ENCODE measurements around the gene UBTF.

The UBTF gene

DNA sequence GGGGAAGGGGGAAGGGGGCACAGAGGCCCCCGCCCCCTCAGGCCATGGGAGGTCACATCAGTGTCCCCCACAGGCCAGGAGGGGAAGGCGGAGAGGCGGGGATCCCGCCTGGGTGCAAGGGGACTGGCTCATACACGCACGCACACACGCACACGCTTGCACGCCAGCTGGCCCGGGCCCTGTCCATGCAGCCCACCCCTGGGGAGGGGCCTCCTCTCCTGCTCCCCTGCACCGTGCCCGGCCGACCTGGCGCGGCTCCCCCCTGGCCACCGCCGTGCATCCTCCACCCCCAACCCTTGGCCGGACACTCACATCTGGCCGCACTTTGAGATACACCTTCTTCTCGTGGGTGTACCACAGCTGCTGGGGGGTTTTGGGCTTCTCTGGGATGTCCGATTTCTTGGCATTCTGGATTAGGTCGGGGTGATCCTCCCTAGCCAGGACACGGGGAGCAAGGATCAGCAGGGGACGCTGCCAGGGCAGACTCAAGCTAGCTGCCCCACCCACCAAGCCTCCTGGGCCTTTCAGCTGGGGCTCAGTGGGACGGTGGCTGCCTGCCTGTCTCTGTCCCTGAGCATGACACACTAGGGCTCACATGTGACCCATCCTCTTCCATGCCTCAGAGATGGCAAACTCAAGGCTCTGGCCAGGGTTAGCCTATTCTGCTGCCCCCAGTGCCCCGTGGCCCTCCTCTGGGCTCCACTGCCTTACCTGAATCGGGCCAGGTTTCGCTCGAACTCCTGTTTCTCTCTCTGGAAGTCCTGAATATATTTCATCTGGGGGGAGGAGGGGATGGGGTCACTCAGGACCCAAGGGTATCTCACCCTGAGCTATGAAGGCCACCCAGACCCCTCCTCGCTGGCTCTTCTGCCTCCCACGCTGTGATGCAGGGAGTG lies 6.7 kb downstream of the UBTF start:
- TF ChIP-seq EP300 (IDR thresholded peaks at IDR 0.05; ENCODE audit: borderline replicate concordance): no peak
- no peak for TF ChIP-seq RAD21 (IDR thresholded peaks at IDR 0.05; ENCODE audit: low read depth)
- no peak for TF ChIP-seq CEBPB (IDR thresholded peaks at IDR 0.05)
- TF ChIP-seq, protein P1, sequence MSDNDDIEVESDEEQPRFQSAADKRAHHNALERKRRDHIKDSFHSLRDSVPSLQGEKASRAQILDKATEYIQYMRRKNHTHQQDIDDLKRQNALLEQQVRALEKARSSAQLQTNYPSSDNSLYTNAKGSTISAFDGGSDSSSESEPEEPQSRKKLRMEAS (IDR thresholded peaks at IDR 0.05): no peak
- TF ChIP-seq TCF12 (IDR thresholded peaks at IDR 0.05; ENCODE audit: low read depth): no peak
- no peak for TF ChIP-seq TAF1 (IDR thresholded peaks at IDR 0.05; ENCODE audit: low read depth)
- TF ChIP-seq, protein P2, sequence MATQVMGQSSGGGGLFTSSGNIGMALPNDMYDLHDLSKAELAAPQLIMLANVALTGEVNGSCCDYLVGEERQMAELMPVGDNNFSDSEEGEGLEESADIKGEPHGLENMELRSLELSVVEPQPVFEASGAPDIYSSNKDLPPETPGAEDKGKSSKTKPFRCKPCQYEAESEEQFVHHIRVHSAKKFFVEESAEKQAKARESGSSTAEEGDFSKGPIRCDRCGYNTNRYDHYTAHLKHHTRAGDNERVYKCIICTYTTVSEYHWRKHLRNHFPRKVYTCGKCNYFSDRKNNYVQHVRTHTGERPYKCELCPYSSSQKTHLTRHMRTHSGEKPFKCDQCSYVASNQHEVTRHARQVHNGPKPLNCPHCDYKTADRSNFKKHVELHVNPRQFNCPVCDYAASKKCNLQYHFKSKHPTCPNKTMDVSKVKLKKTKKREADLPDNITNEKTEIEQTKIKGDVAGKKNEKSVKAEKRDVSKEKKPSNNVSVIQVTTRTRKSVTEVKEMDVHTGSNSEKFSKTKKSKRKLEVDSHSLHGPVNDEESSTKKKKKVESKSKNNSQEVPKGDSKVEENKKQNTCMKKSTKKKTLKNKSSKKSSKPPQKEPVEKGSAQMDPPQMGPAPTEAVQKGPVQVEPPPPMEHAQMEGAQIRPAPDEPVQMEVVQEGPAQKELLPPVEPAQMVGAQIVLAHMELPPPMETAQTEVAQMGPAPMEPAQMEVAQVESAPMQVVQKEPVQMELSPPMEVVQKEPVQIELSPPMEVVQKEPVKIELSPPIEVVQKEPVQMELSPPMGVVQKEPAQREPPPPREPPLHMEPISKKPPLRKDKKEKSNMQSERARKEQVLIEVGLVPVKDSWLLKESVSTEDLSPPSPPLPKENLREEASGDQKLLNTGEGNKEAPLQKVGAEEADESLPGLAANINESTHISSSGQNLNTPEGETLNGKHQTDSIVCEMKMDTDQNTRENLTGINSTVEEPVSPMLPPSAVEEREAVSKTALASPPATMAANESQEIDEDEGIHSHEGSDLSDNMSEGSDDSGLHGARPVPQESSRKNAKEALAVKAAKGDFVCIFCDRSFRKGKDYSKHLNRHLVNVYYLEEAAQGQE (IDR thresholded peaks at IDR 0.05; ENCODE audit: low read depth): no peak
- TF ChIP-seq, protein P3, sequence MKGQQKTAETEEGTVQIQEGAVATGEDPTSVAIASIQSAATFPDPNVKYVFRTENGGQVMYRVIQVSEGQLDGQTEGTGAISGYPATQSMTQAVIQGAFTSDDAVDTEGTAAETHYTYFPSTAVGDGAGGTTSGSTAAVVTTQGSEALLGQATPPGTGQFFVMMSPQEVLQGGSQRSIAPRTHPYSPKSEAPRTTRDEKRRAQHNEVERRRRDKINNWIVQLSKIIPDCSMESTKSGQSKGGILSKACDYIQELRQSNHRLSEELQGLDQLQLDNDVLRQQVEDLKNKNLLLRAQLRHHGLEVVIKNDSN (IDR thresholded peaks at IDR 0.05): no peak
- TF ChIP-seq NFIC (IDR thresholded peaks at IDR 0.05): no peak
- TF ChIP-seq EGR1 (IDR thresholded peaks at IDR 0.05): no peak
- TF ChIP-seq CREB1 (IDR thresholded peaks at IDR 0.05; ENCODE audit: low read depth): no peak
- TF ChIP-seq TEAD4 (IDR thresholded peaks at IDR 0.05): no peak
- no peak for TF ChIP-seq FOXM1 (IDR thresholded peaks at IDR 0.05; ENCODE audit: borderline replicate concordance, low read depth)

DNA sequence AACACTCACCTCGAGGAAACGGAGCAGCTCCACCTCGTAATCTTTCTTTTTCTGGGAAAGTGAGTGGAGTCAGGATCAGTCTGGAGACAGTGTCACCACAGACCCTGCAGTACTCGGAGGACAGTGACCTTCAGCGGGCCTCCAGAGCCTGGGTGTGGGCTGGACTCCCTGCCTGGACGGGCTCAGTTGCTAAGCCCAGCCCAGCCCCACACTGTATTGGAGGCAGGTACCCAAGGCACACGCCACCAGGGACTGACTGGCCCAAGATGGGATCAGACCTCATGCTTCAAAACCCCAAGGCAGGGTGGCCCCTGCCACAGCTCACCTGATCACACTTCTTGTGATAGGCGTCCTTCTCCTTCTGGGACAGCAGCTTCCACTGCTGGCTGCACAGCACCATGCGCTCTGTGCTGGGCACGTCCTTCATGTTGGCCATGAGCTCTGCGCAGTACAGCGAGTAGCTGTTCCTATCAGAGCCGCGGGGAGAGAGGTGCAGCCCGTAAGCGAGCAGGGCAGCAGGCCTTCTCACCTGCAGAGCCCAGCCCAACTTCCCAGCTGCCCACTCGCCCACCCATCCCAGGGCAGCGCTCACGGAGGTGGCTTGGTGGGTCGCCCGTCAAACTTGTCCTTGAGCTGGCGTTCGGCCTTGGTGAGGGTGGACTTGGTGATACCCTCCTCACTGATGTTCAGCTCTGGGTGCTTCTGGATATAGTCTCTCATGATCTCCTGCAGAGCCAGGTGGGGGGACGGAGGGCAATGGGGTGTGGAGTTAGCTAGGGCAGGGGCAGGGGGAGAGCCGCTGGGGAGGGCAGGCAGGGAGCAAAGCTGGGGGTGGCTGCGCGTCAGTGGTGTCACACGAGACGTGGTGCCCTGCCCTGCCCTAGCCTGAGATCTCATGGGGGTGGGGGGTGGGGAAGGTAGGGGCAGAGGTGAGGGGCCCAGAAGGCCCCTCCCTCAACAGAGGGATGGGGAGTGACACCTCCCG lies 7.9 kb downstream of the UBTF start:
- TF ChIP-seq, protein P3 (IDR thresholded peaks at IDR 0.05): no peak
- TF ChIP-seq TEAD4 (IDR thresholded peaks at IDR 0.05): no peak
- TF ChIP-seq EGR1 (IDR thresholded peaks at IDR 0.05): no peak
- TF ChIP-seq ZBTB7A (IDR thresholded peaks at IDR 0.05; ENCODE audit: low read depth): no peak
- no peak for TF ChIP-seq FOXM1 (IDR thresholded peaks at IDR 0.05; ENCODE audit: borderline replicate concordance, low read depth)
- TF ChIP-seq CEBPB (IDR thresholded peaks at IDR 0.05): no peak
- no peak for TF ChIP-seq TAF1 (IDR thresholded peaks at IDR 0.05; ENCODE audit: low read depth)
- no peak for TF ChIP-seq EP300 (IDR thresholded peaks at IDR 0.05; ENCODE audit: borderline replicate concordance)
- TF ChIP-seq CREB1 (IDR thresholded peaks at IDR 0.05; ENCODE audit: low read depth): no peak
- TF ChIP-seq, protein P2 (IDR thresholded peaks at IDR 0.05; ENCODE audit: low read depth): no peak

DNA sequence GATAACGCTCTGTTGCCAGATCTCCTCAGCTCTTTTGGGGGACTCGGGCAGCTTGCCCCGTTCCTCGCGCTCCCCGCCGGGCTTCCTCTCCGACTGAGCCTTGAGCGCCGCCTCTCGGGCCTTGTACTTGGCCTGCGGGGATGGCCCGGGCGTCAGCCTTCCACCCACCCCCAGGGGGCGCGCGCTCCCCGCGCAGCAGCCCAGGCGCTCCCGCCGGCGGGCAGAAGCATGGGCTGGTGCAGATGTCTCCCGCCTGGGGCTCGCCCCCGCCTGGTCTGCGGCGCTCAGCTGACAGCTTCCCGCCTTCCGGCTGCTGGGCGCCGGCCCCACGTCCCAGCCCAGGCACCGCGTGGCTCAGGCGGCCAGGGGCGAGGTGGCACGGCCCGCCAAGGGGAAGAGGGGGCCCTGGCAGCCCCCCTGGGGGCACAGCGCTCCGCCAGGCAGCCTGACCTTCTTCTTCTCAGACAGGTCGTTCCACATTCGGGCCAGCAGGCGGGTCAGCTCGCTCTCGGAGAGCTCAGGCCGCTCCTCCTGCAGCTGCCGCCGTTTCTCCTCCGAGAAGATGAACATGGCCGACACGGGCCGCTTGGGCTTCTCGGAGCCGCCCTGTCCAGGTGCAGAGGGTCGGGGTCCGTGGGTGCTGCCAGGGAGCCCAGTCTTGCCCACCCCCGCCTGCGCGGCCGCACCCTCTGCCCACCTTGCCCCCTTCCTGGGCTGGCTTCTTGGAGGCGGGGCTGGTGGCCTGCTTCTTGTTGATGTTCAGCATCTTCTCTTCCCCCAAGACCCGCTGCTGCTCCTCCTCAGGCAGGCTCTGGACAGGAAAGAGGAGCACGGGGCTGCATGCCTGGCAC lies 8.9 kb downstream of the UBTF start:
- TF ChIP-seq, protein P1 (IDR thresholded peaks at IDR 0.05): no peak
- TF ChIP-seq RAD21 (IDR thresholded peaks at IDR 0.05; ENCODE audit: low read depth): peak; percentile 38; the same call in 1 of the 2 replicates

DNA sequence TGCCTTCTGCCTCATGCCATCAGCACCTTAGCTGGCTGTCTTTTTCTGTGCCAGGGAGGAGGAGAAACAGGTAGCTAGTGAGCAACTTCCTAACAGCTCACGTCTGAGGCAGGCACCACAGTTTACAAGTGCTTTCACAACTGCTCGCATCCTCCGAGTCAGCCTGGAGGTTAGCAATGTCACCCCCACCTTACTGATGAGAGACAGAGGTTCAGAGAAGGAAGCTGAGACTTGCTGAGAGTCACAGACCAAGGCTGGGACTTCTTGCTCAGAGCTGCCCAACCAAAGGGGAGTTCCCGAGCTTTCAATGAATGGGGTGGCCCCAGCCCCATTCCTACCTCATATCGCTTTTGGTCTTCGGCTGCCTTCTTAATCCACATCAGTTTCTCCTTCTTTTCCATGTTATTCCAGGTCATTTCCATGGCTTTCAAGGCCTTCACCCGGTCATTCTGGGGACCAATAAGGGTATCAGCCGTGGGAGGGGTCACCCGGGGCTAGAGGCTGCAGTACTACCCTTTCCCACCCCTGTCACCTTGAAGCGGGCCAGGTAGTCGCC lies 9.6 kb downstream of the UBTF start:
- TF ChIP-seq, protein P1 (IDR thresholded peaks at IDR 0.05): no peak
- TF ChIP-seq YY1 (IDR thresholded peaks at IDR 0.05; ENCODE audit: low read depth) (no peak), ZBTB7A (IDR thresholded peaks at IDR 0.05; ENCODE audit: low read depth) (no peak), TEAD4 (IDR thresholded peaks at IDR 0.05) (no peak), FOXM1 (IDR thresholded peaks at IDR 0.05; ENCODE audit: borderline replicate concordance, low read depth) (no peak), CEBPB (IDR thresholded peaks at IDR 0.05) (no peak)

Measured in Ishikawa (cell line).